GM12872 (cell line): ENCODE data around the gene CDC14A.

Experiments
- TF ChIP-seq, protein P1 (sequence below): IDR thresholded peaks from 3 replicates; pipeline ENCODE4 v1.5.1; 2011; ENCODE audit warnings: low read depth, mild to moderate bottlenecking, low read length, moderate library complexity; ENCODE audit not compliant: insufficient read depth

Gene CDC14A

DNA sequence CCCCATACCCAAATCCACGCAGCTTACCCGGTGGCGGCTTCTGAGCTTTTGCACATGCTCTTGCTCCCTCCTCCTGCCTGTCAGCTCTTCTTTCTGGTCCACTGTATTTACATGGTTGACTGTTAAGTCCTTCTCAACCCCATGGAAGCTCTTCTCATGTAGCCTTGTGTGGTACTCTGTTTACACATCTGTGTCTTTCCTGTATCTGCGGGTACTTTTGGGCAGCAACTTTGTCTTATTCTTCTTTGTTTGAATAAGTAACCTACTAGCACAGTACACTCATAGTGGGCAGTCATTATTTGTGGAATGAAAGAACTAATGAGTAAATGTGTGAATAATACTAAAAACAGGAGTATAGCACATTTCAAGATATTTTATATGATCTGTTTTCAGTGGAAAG lies 97.2 kb downstream of the CDC14A start:
- TF ChIP-seq, protein P1, sequence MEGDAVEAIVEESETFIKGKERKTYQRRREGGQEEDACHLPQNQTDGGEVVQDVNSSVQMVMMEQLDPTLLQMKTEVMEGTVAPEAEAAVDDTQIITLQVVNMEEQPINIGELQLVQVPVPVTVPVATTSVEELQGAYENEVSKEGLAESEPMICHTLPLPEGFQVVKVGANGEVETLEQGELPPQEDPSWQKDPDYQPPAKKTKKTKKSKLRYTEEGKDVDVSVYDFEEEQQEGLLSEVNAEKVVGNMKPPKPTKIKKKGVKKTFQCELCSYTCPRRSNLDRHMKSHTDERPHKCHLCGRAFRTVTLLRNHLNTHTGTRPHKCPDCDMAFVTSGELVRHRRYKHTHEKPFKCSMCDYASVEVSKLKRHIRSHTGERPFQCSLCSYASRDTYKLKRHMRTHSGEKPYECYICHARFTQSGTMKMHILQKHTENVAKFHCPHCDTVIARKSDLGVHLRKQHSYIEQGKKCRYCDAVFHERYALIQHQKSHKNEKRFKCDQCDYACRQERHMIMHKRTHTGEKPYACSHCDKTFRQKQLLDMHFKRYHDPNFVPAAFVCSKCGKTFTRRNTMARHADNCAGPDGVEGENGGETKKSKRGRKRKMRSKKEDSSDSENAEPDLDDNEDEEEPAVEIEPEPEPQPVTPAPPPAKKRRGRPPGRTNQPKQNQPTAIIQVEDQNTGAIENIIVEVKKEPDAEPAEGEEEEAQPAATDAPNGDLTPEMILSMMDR, result no peak

DNA sequence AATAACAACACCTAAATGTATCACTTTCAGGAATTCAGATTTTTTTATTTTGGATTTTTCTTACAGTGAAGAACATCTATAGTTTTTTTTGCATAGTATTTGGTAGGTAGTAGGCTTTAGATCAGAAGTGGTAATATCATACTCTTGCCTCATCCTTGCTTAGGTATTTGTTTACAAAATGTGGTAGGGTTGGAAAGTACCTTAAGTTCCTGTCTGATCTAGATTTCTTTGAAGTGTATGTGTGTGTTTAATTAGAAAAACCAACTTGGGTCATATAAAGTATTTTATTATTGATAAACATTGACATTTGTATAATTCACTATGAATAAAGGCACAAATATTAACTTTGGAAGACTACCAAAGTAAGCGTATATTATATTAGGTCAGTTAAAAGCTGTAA lies 100.3 kb downstream of the CDC14A start:
- TF ChIP-seq, protein P1, result no peak

DNA sequence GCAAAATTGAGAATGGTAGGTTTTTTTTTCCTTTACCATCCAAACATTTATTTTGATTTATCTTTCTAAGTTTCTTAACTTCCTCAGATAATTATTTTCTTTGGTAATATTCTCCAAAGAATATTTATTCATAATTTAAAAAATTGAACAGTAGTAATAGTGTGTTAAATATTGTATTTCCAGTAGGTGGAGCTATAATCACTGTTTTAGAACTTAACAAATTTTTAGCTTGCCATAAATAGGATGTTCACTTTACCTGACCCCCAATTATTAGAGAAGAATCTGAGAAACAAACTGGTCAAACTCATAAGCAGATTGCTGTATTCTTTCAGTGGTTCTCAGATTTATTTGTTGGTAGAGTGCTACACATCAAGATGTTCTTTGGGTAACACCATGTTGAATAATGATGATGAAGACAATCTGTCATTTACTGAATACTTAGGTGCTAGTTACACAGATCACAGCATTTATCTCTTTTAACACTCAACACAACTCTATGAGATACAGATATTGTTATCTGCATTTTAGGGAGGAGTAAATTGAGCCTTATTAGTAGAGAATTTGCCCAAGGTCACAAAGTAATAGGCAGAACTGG lies 103.3 kb downstream of the CDC14A start:
- TF ChIP-seq, protein P1, result peak; percentile 35; the same call in 1 of the 3 replicates

DNA sequence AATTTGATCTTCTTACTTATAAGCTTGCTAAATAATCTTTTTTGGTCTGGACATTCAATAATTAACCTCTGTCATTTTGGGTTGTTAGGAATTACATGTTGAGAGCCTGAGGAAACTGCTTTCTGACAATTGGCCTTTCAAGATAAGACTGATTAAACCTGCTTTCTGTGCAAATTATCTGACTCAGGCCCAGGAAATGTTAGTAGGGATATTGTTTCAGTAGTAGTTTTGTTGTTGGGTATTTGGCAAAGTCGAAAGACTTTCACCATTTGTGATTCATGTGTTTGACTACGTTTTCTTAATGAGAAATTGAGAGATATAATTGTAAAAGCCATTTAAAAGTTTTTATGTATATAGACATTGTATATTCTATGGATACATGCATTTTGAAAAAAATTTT lies 104.6 kb downstream of the CDC14A start:
- TF ChIP-seq, protein P1, result no peak

DNA sequence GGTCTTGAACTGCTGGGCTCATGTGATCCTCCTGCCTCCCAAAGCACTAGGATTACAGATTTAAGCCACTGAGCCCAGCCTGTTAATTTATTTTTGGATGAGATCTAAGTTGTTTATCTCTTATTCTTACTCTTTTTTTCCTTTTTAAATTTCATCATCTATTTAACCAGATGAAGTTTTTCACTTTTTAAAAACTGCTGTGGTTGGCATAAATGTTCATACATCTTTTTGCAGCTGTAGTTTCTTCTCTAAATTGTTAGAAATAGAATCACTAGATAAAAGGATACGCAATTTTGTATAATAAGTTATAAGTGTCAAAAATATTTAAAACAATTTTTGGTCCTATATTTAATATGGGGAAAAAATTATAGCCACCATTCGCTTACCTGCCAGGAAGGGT lies 105.4 kb downstream of the CDC14A start:
- TF ChIP-seq, protein P1, result no peak

DNA sequence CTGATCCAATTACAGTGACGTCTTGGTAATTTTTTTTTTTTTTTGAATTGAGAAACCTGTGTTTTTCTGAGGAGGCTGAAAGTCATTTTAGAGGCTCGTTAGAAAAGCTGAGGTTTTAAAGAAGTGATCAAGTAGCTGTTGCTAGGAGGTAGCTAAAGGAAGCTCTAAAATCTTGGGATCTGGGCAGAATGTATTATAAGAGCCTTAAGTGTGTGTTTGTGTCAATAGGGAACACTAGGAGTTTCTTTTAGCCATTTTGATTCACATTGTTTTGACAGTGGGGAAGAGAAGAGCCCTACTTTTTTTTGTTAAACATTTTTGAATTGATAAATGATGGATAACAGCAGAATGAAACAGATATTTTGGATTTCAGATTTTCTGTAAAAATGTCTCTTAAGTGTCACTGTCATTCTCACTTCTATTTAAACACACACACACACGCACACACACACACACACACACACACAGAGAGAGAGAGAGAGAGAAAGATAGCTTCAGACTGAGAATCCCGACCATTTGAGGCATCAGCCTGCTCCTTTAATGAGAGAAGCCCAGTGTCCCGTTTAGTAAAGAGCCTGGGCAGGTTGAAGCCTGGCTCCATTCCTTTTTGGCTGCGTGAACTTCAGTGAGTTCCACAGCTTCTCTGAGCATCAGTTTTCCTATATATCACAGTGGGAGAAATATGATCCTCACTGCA lies 106.5 kb downstream of the CDC14A start:
- TF ChIP-seq, protein P1, result no peak

DNA sequence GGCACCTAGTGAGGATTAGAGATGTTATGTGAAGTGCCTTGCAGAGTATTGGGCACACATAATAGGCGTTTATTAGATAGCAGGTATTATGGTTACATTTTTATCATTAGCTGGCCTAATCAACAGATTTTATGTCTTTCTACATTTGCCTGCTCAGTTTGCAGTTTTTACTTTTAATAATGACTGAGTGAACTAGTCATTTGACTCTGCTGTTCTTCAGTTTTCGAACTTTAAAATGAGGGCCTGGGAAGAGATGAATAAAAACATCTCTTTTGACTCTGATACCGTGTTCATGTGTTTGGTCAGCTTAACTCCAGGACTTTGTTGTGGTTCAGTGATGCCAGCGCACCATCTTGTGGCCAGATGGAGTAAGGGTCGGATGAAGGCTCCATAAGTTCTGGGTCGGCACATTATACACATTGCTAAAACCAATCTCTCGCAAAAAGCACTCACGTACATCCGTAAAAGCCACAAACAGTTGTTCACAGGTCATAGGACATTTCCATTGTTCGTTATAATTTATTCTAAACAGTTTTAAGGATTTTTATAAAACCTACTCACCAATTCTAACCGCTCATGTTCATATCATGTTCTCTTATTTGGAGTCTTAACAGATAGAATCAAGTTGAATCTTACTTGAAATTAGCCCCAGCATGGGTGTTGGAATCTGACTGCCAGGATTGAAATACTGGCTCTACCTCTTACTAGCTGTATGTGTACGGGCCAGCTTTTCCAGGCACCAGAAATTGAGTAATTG lies 107.2 kb downstream of the CDC14A start:
- TF ChIP-seq, protein P1, result peak; percentile 87
